ENCODE data around the gene ST6GALNAC3.

DNA sequence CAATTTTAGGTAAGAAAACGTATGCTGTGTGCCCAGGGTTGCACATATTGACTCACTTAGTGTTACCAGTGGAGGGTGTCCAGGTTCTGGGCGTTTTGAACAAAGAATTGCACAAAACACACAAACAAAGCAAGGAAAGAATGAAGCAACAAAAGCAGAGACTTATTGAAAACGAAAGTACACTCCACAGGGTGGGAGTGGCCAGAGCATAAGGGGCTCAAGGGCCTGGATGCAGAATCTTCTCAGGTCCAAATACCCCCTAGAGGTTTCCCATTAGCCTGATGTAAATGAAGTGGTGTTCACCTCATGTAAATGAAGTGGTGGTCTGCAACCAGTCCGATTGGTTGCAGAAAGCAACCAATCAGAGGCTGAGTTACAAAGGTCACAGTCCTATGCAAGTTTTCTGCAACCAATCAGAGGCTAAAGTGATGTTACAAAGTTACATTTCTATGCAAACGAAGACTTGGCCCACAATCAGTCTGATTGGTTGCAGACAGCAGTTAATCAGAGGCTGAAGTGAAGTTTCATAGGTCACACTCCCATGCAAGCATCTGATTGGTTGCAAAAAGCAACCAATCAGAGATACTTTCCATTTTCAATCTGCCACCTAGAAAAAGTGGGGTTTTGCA, 228.3 kb downstream of the ST6GALNAC3 start:
- TF ChIP-seq CTCF (IDR thresholded peaks at IDR 0.05) (no peak), POLR2AphosphoS5 (IDR thresholded peaks at IDR 0.05; ENCODE audit: low read depth, low read length) (no peak), REST (IDR thresholded peaks at IDR 0.05; ENCODE audit: insufficient read depth in 1 of 2, low read depth in 2 of 2, low read length in 1 of 2) (no peak)
